Stimulated activated CD8-positive, alpha-beta memory T cell treated with anti-CD3 and anti-CD28 coated beads, Interleukin-12 subunit alpha, Interleukin-12 subunit beta, amount 100 ng/mL, for 1 hour (primary cell): ENCODE measurements around the gene TBRG4.

ENCODE experiments used
- DNase-seq: peaks from one replicate; pipeline ENCODE4 v3.0.0-alpha.2; 2020; ENCODE audit warnings: low read depth

The TBRG4 gene

DNA sequence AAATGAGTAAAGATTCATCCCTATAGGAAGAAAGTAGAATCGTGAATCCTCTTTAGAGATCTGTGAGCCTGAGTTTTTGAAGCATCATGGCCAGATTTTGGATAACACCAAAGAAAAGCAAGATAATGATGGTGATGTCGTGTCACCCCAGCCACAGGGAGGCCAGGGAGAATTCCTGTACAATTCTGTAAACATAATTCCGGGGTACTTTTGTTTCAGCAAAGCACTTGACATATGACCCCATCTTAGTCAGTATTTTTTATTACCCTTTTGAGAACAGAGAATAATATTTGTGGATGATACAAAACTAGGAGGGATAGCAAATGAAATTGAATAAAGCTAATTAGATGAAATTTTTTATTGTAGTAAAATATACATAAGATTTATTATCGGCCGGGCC lies 56.5 kb downstream of the TBRG4 start:
- DNase-seq, result no peak

- DNase-seq, result no peak
Measured at GRCh38 chr7:45054442-45054841, 57.1 kb downstream of the TBRG4 start.

DNA sequence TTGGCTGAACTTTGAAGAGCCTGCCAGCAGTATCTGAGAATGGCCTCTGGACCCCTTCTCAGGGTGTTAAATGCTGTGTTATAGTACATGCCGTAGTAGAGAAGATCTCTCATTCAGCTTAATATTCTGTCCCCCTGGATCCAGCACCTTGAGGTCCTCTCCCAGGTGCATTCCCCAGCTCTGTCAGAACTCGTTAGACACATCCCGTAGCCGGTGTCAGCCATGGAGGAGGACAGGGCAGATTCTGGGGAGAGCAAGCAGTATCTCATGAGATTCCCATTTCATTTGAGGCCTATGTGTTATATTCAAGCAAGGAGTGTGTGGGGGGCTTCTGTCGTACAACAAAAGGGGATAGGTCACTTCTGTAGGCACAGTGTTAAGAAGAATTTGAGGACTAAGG lies 57.6 kb downstream of the TBRG4 start:
- DNase-seq, result no peak

- DNase-seq, result no peak
Measured at GRCh38 chr7:45053401-45053800, 58.1 kb downstream of the TBRG4 start.

GRCh38 chr7:45052011-45052410 lies 59.5 kb downstream of the TBRG4 start:
- no peak for DNase-seq

- DNase-seq, result no peak
Measured at GRCh38 chr7:45050198-45050597, 61.3 kb downstream of the TBRG4 start.
